ENCODE results near the gene NFATC2IP. TPM values are rescaled to one million over a fixed set of nuclear protein-coding genes. Genes with fewer than 3 reads are reported as not detected.

Gene NFATC2IP
- total and polyA plus RNA-seq, 10 of the 15 experiments (the other 5 are each of a cell fraction or from before 2014, with no cell fraction given) = 12.2 to 93.9 (median 46.9) TPM

GRCh38 chr16:28980929-28981328 is 30.2 kb downstream of the NFATC2IP start:
- intact Hi-C loops (cut with micrococcal nuclease; ENCODE audit: unreplicated experiment) (no loop called here), in situ Hi-C loops (cut with MboI) (no loop called here)
- H3K27me3 ChIP-seq (replicated peaks in 1 of 2; ENCODE audit: control insufficient read depth in 2 of 2, insufficient read depth in 2 of 2, low read length in 1 of 2) = no peaks in the 10 kb centered on the region
- no peak overlapping the region for H2AFZ ChIP-seq (ENCODE audit: control insufficient read depth, low read depth, low read length)
- ChIA-PET POLR2A (no interaction called here), RAD21 (ENCODE audit: unreplicated experiment) (no interaction called here), CTCF (interaction anchor here (5.6 kb wide), 1 partner anchor 35 kb away, joined by 26 read pairs; no protein-coding TSS in a partner anchor), SMC1A (ENCODE audit: uncharacterized antibody, unreplicated experiment) (no interaction called here)
- no peaks in the 10 kb centered on the region for H3K79me2 ChIP-seq (ENCODE audit: control insufficient read depth, insufficient read depth, low read length)
- no peak overlapping the region for H3K27ac ChIP-seq (ENCODE audit: control insufficient read depth, insufficient read depth)
- peaks cover 12% of the 10 kb centered on the region for H3K4me1 ChIP-seq (ENCODE audit: control insufficient read depth, insufficient read depth, low read length)
- 98% methylated on average over 7 of the region's 7 CpGs for WGBS (ENCODE audit: insufficient coverage, insufficient replicate concordance, low lambda C conversion rate, missing lambda C conversion rate)
- H3K36me3 ChIP-seq (ENCODE audit: control insufficient read depth in 2 of 2, insufficient read depth in 2 of 2, low read length in 1 of 2) = peaks cover 0 to 10% of the 10 kb centered on the region in 2 experiments; a peak in 3 of 4 replicates
- no TSS peak for BruUV-seq (replicated peaks)
- no peak overlapping the region for H3K4me3 ChIP-seq
- no peaks in the 10 kb centered on the region; the same call in 2 of the 3 replicates for H3K9me3 ChIP-seq (replicated peaks; ENCODE audit: control insufficient read depth, insufficient read depth, low read length)
- FAIRE-seq (no peak), ATAC-seq (no peak), DNase-seq (ENCODE audit: low read depth, low spot score) (no peak)
- H4K20me1 ChIP-seq (ENCODE audit: control insufficient read depth, insufficient read depth) = no peaks in the 10 kb centered on the region
- H3K9ac ChIP-seq (ENCODE audit: control insufficient read depth, insufficient read depth, low read length) = no peak overlapping the region
- TF ChIP-seq, protein P1, sequence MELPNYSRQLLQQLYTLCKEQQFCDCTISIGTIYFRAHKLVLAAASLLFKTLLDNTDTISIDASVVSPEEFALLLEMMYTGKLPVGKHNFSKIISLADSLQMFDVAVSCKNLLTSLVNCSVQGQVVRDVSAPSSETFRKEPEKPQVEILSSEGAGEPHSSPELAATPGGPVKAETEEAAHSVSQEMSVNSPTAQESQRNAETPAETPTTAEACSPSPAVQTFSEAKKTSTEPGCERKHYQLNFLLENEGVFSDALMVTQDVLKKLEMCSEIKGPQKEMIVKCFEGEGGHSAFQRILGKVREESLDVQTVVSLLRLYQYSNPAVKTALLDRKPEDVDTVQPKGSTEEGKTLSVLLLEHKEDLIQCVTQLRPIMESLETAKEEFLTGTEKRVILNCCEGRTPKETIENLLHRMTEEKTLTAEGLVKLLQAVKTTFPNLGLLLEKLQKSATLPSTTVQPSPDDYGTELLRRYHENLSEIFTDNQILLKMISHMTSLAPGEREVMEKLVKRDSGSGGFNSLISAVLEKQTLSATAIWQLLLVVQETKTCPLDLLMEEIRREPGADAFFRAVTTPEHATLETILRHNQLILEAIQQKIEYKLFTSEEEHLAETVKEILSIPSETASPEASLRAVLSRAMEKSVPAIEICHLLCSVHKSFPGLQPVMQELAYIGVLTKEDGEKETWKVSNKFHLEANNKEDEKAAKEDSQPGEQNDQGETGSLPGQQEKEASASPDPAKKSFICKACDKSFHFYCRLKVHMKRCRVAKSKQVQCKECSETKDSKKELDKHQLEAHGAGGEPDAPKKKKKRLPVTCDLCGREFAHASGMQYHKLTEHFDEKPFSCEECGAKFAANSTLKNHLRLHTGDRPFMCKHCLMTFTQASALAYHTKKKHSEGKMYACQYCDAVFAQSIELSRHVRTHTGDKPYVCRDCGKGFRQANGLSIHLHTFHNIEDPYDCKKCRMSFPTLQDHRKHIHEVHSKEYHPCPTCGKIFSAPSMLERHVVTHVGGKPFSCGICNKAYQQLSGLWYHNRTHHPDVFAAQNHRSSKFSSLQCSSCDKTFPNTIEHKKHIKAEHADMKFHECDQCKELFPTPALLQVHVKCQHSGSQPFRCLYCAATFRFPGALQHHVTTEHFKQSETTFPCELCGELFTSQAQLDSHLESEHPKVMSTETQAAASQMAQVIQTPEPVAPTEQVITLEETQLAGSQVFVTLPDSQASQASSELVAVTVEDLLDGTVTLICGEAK (IDR thresholded peaks at IDR 0.05; ENCODE audit: borderline replicate concordance) = no peak
- no peak for TF ChIP-seq RBBP5 (conservative IDR thresholded peaks at IDR 0.05)
- TF ChIP-seq PAX8 (IDR thresholded peaks at IDR 0.05) = no peak
- no peak for TF ChIP-seq USF1 (IDR thresholded peaks at IDR 0.05; ENCODE audit: borderline replicate concordance, extremely low read length, insufficient read depth, low read depth, low read length)
- TF ChIP-seq RUNX3 (IDR thresholded peaks at IDR 0.05; ENCODE audit: low read length) = no peak
- TF ChIP-seq FOXM1 (IDR thresholded peaks at IDR 0.05; ENCODE audit: low read depth, low read length) = no peak
- TF ChIP-seq, protein P2, sequence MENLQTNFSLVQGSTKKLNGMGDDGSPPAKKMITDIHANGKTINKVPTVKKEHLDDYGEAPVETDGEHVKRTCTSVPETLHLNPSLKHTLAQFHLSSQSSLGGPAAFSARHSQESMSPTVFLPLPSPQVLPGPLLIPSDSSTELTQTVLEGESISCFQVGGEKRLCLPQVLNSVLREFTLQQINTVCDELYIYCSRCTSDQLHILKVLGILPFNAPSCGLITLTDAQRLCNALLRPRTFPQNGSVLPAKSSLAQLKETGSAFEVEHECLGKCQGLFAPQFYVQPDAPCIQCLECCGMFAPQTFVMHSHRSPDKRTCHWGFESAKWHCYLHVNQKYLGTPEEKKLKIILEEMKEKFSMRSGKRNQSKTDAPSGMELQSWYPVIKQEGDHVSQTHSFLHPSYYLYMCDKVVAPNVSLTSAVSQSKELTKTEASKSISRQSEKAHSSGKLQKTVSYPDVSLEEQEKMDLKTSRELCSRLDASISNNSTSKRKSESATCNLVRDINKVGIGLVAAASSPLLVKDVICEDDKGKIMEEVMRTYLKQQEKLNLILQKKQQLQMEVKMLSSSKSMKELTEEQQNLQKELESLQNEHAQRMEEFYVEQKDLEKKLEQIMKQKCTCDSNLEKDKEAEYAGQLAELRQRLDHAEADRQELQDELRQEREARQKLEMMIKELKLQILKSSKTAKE (IDR thresholded peaks at IDR 0.05; ENCODE audit: low read depth, poor library complexity, severe bottlenecking) = no peak
- H3K4me2 ChIP-seq (ENCODE audit: control insufficient read depth, insufficient read depth) = no peak overlapping the region
